ENCODE results near the gene LCK.

- TF ChIP-seq CTCF (IDR thresholded peaks at IDR 0.05; ENCODE audit: control extremely low read depth in 1 of 3, insufficient read depth in 1 of 3, low read depth in 1 of 3, low read length in 3 of 3) = no peak
- TF ChIP-seq EZH2 (IDR thresholded peaks at IDR 0.05; ENCODE audit: low read depth, low read length, severe bottlenecking) = no peak
- no peak for TF ChIP-seq SIN3A (conservative IDR thresholded peaks at IDR 0.05 in 1 of 2, IDR thresholded peaks at IDR 0.05 in 1 of 2; ENCODE audit: low read depth in 1 of 2, low read length in 2 of 2)
- TF ChIP-seq POLR2A (IDR thresholded peaks at IDR 0.05; ENCODE audit: control extremely low read depth in 1 of 2, low read depth in 2 of 2, low read length in 2 of 2) = no peak
- no peak for TF ChIP-seq YY1 (IDR thresholded peaks at IDR 0.05; ENCODE audit: low read depth, low read length)
- TF ChIP-seq TAF7 (optimal IDR thresholded peaks at IDR 0.05; ENCODE audit: borderline replicate concordance, low read depth, low read length) = no peak
- TF ChIP-seq SUZ12 (IDR thresholded peaks at IDR 0.05; ENCODE audit: low read length) = no peak
- no peak for TF ChIP-seq HDAC6 (IDR thresholded peaks at IDR 0.05; ENCODE audit: low read depth, low read length)
- no peak for TF ChIP-seq RAD21 (IDR thresholded peaks at IDR 0.05 in 1 of 2, conservative IDR thresholded peaks at IDR 0.05 in 1 of 2; ENCODE audit: low read depth in 2 of 2, low read length in 2 of 2)
- TF ChIP-seq CEBPB (IDR thresholded peaks at IDR 0.05; ENCODE audit: low read depth, low read length) = no peak
- no peak for TF ChIP-seq SP1 (IDR thresholded peaks at IDR 0.05; ENCODE audit: low read depth, low read length)
Observed at GRCh38 chr1:32208469-32208868, 42.6 kb upstream of the LCK start.
